C4-2B (cell line): ENCODE results near the gene NDFIP1.
"Not testable (repeated sequence)": the region's sequence is repeated elsewhere in the genome, so short reads cannot be mapped to it uniquely, and the experiment has no call there.

Experiments used
- H3K27ac ChIP-seq: fragments of 450-650 bp; 2 replicates; pipeline ENCODE4 v1.5.1; 2017
- CTCF ChIP-seq: fragments of 450-650 bp; conservative IDR thresholded peaks from 2 replicates; pipeline ENCODE4 v1.5.1; 2017; ENCODE audit warnings: mild to moderate bottlenecking
- ZFX ChIP-seq: fragments of 450-650 bp; IDR thresholded peaks from 2 replicates; pipeline ENCODE4 v1.6.1; 2017

The NDFIP1 gene

GRCh38 chr5:142080248-142080647 lies 28.3 kb upstream of the NDFIP1 start:
- TF ChIP-seq CTCF (no peak), ZFX (no peak)

DNA sequence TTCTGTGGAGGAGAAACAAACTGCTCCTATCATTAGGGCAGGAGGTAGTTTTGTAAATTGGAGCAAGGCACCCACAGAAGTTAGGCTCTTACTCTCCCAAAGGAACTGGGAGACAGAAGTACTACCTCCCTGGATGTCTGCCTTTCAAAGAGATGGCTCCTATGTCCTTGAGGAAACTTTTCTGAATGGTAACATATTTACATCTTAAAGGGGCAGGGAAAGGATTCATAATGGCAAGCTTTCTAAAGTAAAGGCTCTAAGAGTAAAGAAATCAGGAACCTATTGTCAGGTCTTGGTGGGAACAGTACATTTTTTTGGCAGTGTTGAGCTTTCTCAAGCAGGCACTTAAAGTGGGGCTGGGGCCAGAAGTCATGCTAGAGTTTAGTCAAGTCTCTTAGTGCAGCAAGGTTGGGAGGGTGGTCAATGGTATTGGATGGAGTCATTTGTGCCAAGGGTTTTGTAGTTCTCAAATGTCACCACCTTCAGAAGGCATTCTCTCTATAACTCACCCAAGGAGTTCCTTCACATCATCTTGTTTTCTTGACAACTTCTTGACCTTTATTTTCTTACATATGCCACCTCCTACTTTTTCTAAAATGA lies 26.3 kb upstream of the NDFIP1 start:
- TF ChIP-seq CTCF = no peak
- TF ChIP-seq ZFX = no peak
- H3K27ac ChIP-seq = no peak overlapping the region

More at GRCh38 chr5:142080248-142080647, 28.3 kb upstream of the NDFIP1 start:
- H3K27ac ChIP-seq = no peak overlapping the region

DNA sequence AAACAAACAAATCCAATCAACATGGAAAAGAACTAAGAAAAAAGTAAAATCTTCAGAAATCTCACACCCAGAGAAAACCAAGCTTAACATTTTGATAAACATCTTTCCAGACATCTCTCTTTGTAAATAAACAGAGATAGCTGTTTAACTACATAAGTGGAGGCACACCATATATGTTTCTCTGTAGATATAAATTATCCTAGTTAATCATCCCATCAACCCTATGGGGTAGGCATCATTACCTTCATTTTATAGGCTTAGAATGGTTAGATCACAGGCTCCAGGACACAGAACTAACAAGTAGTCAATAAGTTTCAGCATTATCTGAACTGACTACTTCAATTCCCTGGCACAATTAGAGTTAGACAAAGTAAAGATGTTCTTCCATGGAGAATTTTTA lies 22.4 kb upstream of the NDFIP1 start:
- no peak for TF ChIP-seq ZFX
- no peak for TF ChIP-seq CTCF
- no peak overlapping the region for H3K27ac ChIP-seq

DNA sequence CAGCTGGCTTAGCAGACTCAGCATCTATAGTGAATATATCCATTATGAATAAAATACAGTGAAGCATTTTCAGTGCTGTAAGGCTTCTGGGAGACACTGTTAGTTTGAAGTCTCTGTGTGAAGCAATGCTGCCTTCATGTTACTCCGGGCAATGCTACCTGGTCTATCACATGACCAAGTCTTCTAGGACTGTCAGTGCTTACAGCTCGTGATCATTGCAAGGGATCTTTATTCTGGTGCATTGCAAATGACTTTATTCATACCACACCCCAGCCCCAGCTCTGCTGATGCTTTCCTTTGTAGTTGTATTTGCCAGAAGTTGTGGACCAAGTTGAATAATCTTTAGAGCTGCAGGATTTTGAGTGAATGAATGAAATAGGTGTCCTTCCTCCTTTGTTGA lies 21.9 kb upstream of the NDFIP1 start:
- TF ChIP-seq CTCF (no peak), ZFX (no peak)
- H3K27ac ChIP-seq = no peak overlapping the region

- TF ChIP-seq ZFX (no peak), CTCF (no peak)
- H3K27ac ChIP-seq = no peak overlapping the region
Observed at GRCh38 chr5:142087920-142088679, 20.5 kb upstream of the NDFIP1 start.

- H3K27ac ChIP-seq = not testable (repeated sequence)
Observed at GRCh38 chr5:142088855-142089479, 19.6 kb upstream of the NDFIP1 start.

- no peak overlapping the region for H3K27ac ChIP-seq
- TF ChIP-seq CTCF (no peak), ZFX (no peak)
Observed at GRCh38 chr5:142091012-142091411, 17.6 kb upstream of the NDFIP1 start.
